Ramos (cell line): ENCODE data around the gene PPP1R12C.

ENCODE experiments used
- in situ Hi-C: fragments of 300-500 bp; cut with MboI; formaldehyde crosslinking; loops from one replicate; pipeline ENCODE4 v1.14.3; 2022; ENCODE audit warnings: low sequenced_read_pairs; ENCODE audit not compliant: unreplicated experiment

The PPP1R12C gene

GRCh38 chr19:55056827-55057226 lies 60.6 kb downstream of the PPP1R12C start:
- in situ Hi-C loops: no loop called here

DNA sequence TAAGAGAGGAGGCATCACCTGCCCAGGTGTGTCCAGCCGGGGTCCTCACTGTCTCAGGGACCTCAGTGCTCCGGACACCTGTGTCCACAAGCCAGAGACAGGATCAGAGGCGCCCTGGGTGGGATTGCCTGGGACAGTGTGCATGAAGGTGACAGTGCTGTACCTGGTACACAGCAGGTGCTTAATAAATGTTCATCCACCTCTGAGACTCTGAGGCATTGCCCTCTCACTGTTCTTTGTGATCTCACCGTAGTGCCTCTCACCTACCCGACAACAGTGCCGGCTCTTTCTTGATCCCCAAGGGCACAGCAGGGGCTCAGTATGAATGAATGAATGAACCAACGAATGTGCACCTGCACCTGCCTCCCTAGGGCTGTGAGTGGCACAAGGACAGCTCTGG lies 63.7 kb downstream of the PPP1R12C start:
- in situ Hi-C loops: no loop called here

- in situ Hi-C loops: no loop called here
Observed at GRCh38 chr19:55050749-55051532, 66.5 kb downstream of the PPP1R12C start.

GRCh38 chr19:55048446-55048845 lies 69.0 kb downstream of the PPP1R12C start:
- in situ Hi-C loops: no loop called here

DNA sequence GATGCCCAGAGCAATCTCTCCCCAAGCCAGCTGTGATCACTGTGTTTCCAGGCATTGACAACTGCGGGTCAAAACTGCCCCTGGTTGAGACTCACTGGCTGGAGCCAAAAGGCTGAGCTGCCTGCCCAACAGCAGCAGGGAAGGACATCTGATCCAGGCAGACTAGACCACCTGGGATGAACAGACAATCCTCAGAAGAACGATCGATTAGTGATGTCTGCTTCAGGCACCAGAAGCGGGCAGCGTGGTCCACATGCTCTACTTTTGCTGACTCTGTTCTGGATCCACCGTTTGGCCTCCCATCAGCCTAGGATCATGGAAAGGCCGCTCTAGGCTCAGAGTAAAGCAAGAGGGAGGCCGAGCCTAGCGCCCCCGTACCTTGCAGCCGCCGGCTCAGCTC lies 69.5 kb downstream of the PPP1R12C start:
- in situ Hi-C loops: no loop called here

DNA sequence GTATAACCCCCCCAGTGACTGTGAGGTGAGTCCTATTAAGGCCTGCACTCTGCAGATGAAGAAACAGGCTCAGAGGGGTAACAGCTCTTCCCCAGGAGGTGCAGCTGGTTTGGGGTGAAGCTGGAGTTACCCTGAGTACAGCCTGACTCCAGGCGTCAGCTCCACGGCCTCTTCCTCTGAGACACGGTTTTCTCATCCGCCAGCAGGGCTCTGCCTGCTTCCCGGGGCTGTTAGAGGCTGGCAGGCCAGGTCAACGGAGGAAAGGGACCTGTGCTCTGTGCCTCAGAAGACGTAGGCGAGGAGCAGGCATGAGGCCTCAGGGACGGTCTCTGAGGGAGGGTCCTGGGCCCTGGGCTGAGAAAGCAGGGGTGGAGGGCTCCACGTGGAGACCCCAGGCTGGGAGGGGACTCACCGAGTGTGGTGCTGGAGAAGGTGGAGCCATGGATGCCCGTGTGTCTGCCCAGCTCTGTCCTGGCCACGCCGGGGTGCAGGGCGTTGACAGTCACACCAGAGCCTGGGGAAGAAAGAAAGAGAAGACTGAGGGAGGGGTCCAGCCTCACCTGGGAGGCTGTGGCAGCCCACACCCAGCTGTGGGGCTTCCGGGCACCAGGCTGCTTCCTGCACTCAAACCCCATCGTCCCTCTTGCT lies 70.3 kb downstream of the PPP1R12C start:
- in situ Hi-C loops: no loop called here

GRCh38 chr19:55044771-55045716 lies 72.4 kb downstream of the PPP1R12C start:
- in situ Hi-C loops: no loop called here

DNA sequence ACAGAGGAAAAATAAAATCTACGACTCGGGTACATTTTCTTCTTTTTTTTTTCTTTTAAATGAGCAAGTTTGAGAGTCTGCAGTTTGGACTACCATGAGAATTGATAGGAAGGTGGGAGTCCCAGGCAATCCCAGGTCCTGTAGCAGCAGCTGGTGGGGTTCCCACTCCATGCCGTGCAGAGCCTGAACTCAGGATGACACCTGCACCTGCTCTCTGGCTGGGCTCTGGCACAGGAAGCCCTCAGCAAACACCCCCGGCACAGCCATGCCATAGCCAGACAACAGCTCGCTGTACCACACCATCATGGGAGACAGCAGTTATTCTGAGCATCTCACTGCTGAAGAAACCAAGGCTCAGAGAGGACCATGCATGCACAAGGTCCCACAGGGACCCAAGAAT lies 73.2 kb downstream of the PPP1R12C start:
- in situ Hi-C loops: no loop called here

DNA sequence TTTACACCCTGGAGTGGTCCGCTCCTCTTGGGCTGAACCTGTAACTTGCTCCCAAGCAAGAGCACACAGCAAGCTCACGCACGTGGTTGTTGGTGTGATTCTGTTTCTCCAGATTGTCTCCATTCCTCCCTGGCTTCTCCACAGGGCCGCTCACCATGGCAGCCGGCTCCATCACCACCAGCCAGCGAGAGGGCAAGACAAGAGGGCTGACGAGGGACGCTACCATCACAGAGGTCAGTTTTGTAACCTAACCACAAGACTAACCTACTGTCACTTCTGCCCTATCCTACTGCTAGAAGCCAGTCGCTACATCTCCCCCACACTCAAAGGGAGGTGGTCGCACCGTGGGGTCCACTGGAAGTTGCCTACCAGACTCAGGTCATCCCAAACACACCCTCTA lies 74.7 kb downstream of the PPP1R12C start:
- in situ Hi-C loops: no loop called here

GRCh38 chr19:55042344-55042678 lies 75.1 kb downstream of the PPP1R12C start:
- in situ Hi-C loops: no loop called here

DNA sequence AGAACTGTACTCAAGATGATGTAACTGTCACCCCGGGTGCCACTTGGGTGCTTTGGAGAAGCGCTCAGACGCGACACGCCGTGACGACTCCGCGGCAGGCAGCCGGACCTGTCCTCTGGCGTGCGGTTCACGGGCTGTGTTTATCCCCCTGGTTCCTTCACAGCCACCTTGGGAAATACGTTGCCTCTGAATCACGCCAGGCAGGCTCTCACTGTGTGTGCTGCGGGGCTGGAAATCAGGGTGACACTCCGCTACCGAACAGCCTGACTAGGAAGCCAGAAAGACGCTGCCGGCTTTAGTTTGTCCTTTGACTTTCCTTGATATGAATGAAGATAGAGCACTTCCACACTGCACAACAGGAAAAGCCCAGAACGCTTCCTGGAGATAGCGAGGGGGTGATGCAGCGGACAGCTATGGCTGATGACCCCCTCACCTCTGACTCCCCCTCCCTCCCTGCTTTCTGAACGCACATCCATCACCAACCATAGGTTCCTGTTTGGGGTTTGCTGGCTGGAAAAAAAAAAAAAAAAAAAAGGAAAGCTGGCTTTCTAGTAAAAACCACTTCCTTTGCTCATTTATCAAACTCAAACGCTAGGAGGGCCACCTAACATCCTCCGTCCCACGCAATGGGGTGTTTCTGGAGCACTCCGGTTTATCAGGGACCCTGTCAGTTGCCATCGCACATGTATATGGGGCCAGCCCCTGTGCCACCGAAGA lies 75.7 kb downstream of the PPP1R12C start:
- in situ Hi-C loops: no loop called here

- in situ Hi-C loops: no loop called here
Observed at GRCh38 chr19:55041244-55041626, 76.2 kb downstream of the PPP1R12C start.
